Inferior parietal cortex (tissue), 1 donor: ENCODE data around the gene ZNF93.
"Not testable (repeated sequence)": the region's sequence is repeated elsewhere in the genome, so short reads cannot be mapped to it uniquely, and the experiment has no call there.

Experiments used
- DNase-seq: peaks from one replicate; pipeline ENCODE4 v3.0.0-alpha.2; 2016; ENCODE audit errors: extremely low spot score

Gene ZNF93

DNA sequence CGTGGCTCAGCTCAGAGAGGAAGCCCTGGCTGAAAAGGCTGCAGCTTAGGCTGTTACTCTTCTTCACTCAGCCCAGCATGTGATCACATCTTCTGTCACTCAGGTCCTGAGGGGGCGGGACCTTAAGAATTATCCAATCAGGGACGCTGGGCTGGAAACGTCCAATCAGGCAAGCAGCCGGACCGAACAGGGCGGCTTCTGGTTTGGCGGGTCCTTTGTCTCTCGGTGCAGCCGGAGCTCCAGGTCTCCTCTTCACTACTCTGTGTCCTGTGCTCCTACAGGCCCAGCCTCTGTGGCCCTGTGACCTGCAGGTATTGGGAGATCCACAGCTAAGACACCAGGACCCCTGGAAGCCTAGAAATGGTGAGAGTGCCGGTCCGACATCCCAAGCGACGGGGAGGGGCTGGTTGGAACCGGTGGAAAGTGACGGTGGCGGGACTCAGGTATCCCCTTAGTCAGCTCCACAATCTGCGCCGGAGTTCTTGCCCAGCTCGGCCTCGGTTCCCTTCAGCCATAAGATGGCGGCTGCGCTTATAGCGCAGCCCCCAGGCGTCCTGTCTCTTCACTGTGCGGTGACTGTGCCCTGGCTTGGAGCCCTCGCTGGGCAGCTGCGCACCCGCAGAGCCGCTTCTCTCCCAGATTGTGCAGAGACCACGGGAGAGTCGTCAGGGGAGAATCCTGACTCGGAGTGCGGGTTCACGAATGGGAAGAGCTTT is at the start of gene ZNF93:
TSS of gene ZNF93 (plus strand) at position 218 of the 716 bp plus-strand sequence. CDS start at position 361, 143 bp downstream.
- peak; percentile 96 for DNase-seq

GRCh38 chr19:19851740-19852139 is 49.0 kb upstream of the ZNF93 start:
- not testable (repeated sequence) for DNase-seq

DNA sequence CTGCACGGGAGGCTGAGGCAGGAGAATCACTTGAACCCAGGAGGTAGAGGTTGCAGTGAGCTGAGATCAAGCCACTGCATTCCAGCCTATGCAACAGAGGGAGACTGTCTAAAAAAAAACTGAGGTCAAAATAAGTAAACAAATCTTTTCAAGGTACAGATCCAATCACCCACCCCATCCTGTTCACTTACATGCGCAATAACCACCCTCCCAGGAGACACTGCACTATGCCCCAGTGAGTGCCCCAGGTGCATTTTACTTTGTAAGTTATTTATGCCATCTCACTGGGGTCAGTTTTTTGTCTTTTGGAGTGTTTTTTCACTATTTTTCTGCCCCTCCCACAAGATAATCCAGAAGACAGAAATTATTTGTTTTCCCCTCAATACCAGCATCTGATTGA is 42.0 kb upstream of the ZNF93 start:
- no peak for DNase-seq

- DNase-seq = no peak
These were observed 39.9 kb upstream of the ZNF93 start for GRCh38 chr19:19860756-19861390.

- DNase-seq = peak; percentile 98
These were observed 34.8 kb upstream of the ZNF93 start, which contains the start of gene ZNF253 for GRCh38 chr19:19865750-19866610. TSS of gene ZNF253 (plus strand) at chr19:19865882. CDS start at chr19:19865997, 115 bp downstream.

- DNase-seq = peak; percentile 16
These were observed 34.0 kb upstream of the ZNF93 start for GRCh38 chr19:19866611-19867248.

- not testable (repeated sequence) for DNase-seq
These were observed 30.7 kb upstream of the ZNF93 start for GRCh38 chr19:19870086-19870485.

- no peak for DNase-seq
These were observed 28.8 kb upstream of the ZNF93 start for GRCh38 chr19:19871932-19872331.

DNA sequence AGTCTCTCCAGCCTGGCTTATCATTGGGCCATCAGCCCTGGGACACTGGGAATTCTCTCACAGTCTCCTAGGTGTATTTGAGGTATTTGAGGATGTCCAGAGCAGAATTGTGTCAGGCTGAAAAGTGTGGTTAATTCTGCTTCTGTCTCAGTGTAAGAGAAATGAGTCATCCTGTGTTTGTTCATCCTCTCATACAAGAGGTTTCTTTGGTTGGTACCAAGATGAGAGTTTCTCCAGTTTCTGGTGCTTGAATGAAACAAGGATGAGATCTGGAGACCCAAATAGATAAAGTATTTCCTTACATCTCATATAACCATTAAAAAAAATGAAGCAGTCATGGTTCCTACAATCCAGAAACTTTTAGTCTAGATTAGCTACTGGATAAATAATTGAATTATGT is 27.4 kb upstream of the ZNF93 start:
- no peak for DNase-seq

- no peak for DNase-seq
These were observed 23.0 kb upstream of the ZNF93 start for GRCh38 chr19:19877724-19878123.

DNA sequence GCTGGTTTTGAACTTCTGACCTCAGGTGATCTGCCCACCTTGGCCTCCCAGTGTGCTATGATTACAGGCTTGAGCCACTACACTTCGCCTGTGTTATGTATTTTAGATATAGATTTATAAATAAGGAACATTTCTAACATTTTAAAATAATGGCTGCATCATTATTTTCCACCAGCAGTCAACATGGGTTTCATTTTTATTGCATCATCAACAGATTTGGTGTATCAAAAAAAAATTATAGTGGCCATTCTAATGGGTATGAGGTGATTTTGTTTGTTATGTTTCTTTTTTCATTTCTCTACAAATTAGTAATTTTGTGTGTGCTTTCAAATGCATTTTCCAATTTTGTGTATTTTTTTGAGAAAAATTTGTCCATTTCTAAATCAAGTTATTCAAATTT is 16.2 kb upstream of the ZNF93 start:
- no peak for DNase-seq

- DNase-seq = not testable (repeated sequence)
These were observed 8.4 kb upstream of the ZNF93 start for GRCh38 chr19:19892055-19892941.

GRCh38 chr19:19900139-19900728 is 512 bp upstream of the ZNF93 start:
- DNase-seq = no peak

- DNase-seq = not testable (repeated sequence)
These were observed 6.8 kb downstream of the ZNF93 start for GRCh38 chr19:19907551-19907950.

- no peak for DNase-seq
These were observed 8.9 kb downstream of the ZNF93 start for GRCh38 chr19:19909654-19910053.

DNA sequence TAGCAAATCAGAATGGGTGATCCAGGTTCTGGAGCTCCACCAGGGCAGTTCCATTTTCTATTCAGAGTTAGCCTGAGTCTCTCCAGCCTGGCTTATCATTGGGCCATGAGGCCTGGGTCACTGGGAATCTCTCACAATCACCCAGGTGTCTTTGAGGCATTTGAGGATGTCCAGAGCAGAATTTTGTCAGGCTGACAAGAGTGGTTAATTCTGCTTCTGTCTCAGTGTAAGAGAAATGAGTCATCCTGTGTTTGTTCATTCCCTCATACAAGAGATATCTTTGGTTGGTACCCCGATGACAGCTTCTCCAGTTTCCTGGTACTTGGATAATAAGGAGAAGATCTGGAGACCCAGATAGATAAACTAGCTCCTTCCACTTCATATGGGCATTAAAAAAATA is 10.4 kb downstream of the ZNF93 start:
- DNase-seq = no peak

DNA sequence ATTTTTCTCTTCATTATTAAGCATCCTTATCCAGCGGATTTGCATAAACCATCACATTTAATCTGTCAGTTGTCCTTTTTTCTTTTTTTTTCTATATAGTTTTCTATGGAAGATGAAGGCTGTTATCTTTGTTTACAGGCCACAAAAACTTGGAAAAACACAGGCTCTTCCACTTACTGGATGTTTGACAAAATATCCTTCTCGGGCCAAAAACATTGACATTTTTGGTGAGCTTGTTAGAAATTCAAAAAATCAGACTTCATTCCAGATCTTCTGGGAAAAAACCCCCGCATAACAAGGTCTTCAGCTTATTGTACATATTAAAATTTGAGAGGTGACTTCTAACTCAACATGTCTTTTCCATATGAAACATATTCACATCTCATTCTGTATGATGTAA is 13.8 kb downstream of the ZNF93 start:
- DNase-seq = no peak

DNA sequence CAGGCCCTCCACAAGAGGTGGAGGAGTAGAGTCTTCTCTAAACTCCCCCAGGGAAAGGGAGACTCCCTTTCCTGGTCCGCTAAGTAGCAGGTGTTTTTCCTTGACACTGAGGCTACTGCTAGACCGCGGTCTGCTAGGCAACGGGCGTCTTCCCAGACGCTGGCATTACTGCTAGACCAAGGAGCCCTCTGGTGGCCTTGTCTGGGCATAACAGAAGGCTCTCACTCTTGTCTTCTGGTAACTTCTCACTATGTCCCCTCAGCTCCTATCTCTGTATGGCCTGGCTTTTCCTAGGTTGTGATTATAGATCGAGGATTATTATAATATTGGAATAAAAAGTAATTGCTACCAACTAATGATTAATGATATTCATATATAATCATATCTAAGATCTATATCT is 29.7 kb downstream of the ZNF93 start:
- DNase-seq = peak; percentile 27

- not testable (repeated sequence) for DNase-seq
These were observed 32.9 kb downstream of the ZNF93 start for GRCh38 chr19:19933432-19934314.
